GM21423 (cell line): ENCODE data around the gene UBAC2.
A peak's percentile ranks its signal among the peaks of the same experiment; 100 is the strongest.

Source experiments
- ATAC-seq: cut with Tn5 transposase; IDR thresholded peaks from one replicate; pipeline ENCODE4 v1.9.1; 2021; ENCODE audit warnings: mild to moderate bottlenecking, moderate library complexity; ENCODE audit not compliant: unreplicated experiment

Gene UBAC2

GRCh38 chr13:99329477-99329876, 128.8 kb downstream of the UBAC2 start:
- no peak for ATAC-seq

GRCh38 chr13:99330942-99331341, 130.3 kb downstream of the UBAC2 start:
- no peak for ATAC-seq

- ATAC-seq: peak; percentile 86
Measured at GRCh38 chr13:99331881-99332293, 131.2 kb downstream of the UBAC2 start.

- ATAC-seq: peak; percentile 10
Measured at GRCh38 chr13:99332456-99332855, 131.8 kb downstream of the UBAC2 start.

- ATAC-seq: no peak
Measured at GRCh38 chr13:99334221-99334620, 133.6 kb downstream of the UBAC2 start.

- no peak for ATAC-seq
Measured at GRCh38 chr13:99335087-99335486, 134.4 kb downstream of the UBAC2 start.

- peak; percentile 76 for ATAC-seq
Measured at GRCh38 chr13:99335603-99336002, 134.9 kb downstream of the UBAC2 start.

- no peak for ATAC-seq
Measured at GRCh38 chr13:99339230-99339721, 138.6 kb downstream of the UBAC2 start.

GRCh38 chr13:99339736-99340397, 139.2 kb downstream of the UBAC2 start:
- no peak for ATAC-seq

GRCh38 chr13:99340638-99341037, 140.0 kb downstream of the UBAC2 start:
- no peak for ATAC-seq

GRCh38 chr13:99341969-99342722, 141.5 kb downstream of the UBAC2 start:
- no peak for ATAC-seq

- no peak for ATAC-seq
Measured at GRCh38 chr13:99342723-99343315, 142.2 kb downstream of the UBAC2 start.

- no peak for ATAC-seq
Measured at GRCh38 chr13:99344610-99345208, 144.1 kb downstream of the UBAC2 start.

GRCh38 chr13:99345345-99345744, 144.7 kb downstream of the UBAC2 start:
- ATAC-seq: no peak

GRCh38 chr13:99346335-99347042, 145.8 kb downstream of the UBAC2 start:
- ATAC-seq: no peak

GRCh38 chr13:99347335-99347878, 146.8 kb downstream of the UBAC2 start:
- ATAC-seq: peak; percentile 3

- peak; percentile 44 for ATAC-seq
Measured at GRCh38 chr13:99347911-99348451, 147.3 kb downstream of the UBAC2 start.

- no peak for ATAC-seq
Measured at GRCh38 chr13:99350191-99350590, 149.5 kb downstream of the UBAC2 start.

- ATAC-seq: peak; percentile 21
Measured at GRCh38 chr13:99351772-99352171, 151.1 kb downstream of the UBAC2 start.
